Measurements from ENCODE around the gene PFKP.

GRCh38 chr10:3140280-3140679 is 72.9 kb downstream of the PFKP start:
- TF ChIP-seq USF2 (IDR thresholded peaks at IDR 0.05) (no peak), REST (IDR thresholded peaks at IDR 0.05) (no peak), CTCF (IDR thresholded peaks at IDR 0.05) (no peak), CHD2 (IDR thresholded peaks at IDR 0.05; ENCODE audit: low read length, partially characterized antibody) (no peak), JUNB (IDR thresholded peaks at IDR 0.05) (no peak), POLR2A (IDR thresholded peaks at IDR 0.05; ENCODE audit: low read length) (no peak), EP300 (IDR thresholded peaks at IDR 0.05) (no peak), PHF8 (IDR thresholded peaks at IDR 0.05; ENCODE audit: borderline replicate concordance, low read depth) (no peak), CEBPB (IDR thresholded peaks at IDR 0.05) (no peak), RFX5 (IDR thresholded peaks at IDR 0.05) (no peak), MYC (IDR thresholded peaks at IDR 0.05; ENCODE audit: borderline replicate concordance, low read length) (no peak)
- TF ChIP-seq, protein P1, sequence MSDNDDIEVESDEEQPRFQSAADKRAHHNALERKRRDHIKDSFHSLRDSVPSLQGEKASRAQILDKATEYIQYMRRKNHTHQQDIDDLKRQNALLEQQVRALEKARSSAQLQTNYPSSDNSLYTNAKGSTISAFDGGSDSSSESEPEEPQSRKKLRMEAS (IDR thresholded peaks at IDR 0.05) = no peak
- TF ChIP-seq, protein P2, sequence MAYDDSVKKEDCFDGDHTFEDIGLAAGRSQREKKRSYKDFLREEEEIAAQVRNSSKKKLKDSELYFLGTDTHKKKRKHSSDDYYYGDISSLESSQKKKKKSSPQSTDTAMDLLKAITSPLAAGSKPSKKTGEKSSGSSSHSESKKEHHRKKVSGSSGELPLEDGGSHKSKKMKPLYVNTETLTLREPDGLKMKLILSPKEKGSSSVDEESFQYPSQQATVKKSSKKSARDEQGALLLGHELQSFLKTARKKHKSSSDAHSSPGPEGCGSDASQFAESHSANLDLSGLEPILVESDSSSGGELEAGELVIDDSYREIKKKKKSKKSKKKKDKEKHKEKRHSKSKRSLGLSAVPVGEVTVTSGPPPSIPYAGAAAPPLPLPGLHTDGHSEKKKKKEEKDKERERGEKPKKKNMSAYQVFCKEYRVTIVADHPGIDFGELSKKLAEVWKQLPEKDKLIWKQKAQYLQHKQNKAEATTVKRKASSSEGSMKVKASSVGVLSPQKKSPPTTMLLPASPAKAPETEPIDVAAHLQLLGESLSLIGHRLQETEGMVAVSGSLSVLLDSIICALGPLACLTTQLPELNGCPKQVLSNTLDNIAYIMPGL (CRISPR knock-in tag; IDR thresholded peaks at IDR 0.05; ENCODE audit: borderline replicate concordance) = no peak
- TF ChIP-seq, protein P3, sequence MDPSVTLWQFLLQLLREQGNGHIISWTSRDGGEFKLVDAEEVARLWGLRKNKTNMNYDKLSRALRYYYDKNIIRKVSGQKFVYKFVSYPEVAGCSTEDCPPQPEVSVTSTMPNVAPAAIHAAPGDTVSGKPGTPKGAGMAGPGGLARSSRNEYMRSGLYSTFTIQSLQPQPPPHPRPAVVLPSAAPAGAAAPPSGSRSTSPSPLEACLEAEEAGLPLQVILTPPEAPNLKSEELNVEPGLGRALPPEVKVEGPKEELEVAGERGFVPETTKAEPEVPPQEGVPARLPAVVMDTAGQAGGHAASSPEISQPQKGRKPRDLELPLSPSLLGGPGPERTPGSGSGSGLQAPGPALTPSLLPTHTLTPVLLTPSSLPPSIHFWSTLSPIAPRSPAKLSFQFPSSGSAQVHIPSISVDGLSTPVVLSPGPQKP (IDR thresholded peaks at IDR 0.05; ENCODE audit: low read depth, low read length) = no peak

All from A549 (cell line).